Stimulated activated CD4-positive, alpha-beta T cell treated with anti-CD3 and anti-CD28 coated beads, Interleukin-1b, Interleukin-23, amount 100 ng/mL, for 1 hour (primary cell): ENCODE results near the gene COL4A2.

ENCODE experiments used
- DNase-seq, 2 donors: peaks; one replicate each; pipeline ENCODE4 v3.0.0-alpha.2; 2020; ENCODE audit warnings: low read depth in 2 of 2

COL4A2 gene

GRCh38 chr13:110402299-110403069 lies 95.4 kb downstream of the COL4A2 start:
- no peak for DNase-seq

GRCh38 chr13:110403315-110403714 lies 96.2 kb downstream of the COL4A2 start:
- DNase-seq = no peak

DNA sequence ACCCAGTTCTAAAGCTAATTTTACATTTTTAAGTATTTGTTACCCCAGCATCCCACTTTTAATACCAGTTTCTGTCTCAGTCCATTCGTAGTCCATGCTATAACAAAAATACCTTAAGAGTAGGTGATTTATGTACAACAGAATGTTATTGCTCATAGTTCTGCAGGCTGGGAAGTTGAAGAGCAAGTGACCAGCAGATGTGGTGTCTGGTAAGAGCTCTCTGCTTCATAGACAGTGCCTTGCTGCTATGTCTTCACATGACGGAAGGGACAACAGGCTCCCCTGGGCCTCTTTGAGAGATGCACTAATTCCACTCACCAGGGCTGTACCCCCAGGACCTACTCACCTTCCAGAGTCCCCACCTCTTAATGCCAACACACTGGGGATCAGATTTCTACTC lies 96.6 kb downstream of the COL4A2 start:
- DNase-seq = no peak

DNA sequence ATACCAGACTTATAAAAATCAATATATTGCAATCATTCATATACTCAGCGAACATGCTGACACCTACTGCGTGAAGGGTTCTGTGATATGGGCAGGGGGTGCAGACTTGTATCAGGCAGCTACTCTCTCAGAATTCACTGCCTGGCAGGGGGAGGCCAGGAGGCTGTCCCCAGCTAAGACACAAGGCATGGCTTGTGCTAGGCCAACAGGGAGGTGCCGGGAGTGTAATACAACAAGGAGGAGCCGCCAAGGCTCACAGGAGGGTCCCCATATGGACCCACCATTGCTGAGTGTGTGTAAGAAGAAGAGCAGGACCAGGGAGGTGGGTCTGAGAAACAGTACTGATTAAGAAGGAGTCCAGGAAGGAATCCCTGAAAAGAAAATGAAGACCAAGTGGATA lies 97.2 kb downstream of the COL4A2 start:
- DNase-seq = no peak

GRCh38 chr13:110405597-110406450 lies 98.7 kb downstream of the COL4A2 start:
- DNase-seq = no peak

DNA sequence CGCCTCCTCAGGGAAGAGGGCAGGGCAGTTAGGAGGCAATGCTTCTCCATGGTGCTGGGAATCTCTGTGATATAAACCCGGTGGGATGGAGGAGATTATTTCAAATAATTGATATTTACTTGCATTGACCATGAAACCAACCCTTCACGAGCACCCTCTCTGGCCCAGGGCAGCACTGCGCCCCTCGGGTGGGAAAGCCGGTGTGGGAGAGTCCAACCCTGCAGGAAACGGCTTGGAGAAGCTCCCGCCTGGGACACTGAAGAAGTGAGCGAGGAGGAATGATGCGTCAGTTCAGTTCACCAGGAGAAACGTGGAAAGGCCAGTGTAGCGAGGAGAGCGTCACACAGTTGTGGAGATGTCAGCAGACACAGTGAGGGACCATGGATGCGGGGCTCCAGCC lies 99.9 kb downstream of the COL4A2 start:
- no peak for DNase-seq

- no peak for DNase-seq
Measured at GRCh38 chr13:110407531-110407930, 100.4 kb downstream of the COL4A2 start.

DNA sequence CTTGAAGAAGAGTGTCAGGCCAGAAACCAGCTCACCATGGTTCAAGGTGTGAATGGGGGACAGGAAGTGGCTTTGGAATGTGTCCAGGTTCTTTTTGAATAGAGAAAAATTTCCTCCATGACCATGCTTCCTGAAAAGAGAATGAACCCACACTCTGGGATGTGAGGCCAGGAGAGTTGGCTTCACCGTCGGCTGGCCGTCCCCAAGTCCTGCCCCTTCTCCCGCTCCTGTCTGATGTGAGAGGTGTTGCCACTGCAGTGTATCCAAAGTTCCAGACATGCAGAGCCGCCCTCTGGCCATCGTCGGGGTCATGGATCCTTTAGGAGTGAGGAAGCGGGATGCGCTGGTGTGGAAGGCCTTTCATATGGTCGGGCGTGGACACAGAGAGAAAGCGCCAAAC lies 101.2 kb downstream of the COL4A2 start:
- DNase-seq = no peak

GRCh38 chr13:110409581-110409992 lies 102.5 kb downstream of the COL4A2 start:
- DNase-seq = no peak

GRCh38 chr13:110410000-110410399 lies 102.9 kb downstream of the COL4A2 start:
- no peak for DNase-seq

DNA sequence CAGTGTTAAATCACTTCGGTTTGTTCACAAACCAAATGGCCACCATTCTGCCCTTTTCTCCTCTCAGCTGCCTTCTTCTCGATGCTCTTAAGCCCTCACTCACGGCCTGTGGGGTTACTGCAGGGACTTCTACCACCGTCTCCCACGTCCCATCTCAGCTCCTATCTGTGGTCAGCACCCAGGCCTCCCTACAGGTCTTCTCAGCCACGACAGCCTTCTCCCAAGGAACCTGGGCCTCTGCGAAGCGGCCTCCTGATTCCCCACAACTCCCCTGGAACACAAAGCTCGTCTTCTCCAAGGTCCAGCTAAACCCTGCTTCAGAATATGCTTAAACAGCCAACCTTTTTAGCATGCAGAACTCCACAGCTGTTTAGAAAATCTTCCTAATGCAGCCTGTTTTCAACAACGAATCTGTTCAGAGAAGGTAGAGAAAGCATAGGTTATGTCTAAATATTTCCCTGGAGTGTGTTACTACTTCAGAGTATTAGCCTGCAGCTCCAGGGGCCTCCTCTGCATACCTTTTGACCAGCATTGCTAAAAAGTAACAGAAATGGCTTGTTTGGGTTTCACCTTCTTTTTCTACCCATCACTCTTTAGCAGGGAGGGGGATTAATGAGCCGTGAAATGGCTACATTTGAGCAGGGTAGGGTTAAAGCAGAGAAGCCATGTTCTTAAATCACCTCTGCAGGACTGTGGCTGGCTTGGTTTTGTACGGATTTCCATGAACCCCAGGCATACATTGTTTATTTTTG lies 104.0 kb downstream of the COL4A2 start:
- DNase-seq = no peak

DNA sequence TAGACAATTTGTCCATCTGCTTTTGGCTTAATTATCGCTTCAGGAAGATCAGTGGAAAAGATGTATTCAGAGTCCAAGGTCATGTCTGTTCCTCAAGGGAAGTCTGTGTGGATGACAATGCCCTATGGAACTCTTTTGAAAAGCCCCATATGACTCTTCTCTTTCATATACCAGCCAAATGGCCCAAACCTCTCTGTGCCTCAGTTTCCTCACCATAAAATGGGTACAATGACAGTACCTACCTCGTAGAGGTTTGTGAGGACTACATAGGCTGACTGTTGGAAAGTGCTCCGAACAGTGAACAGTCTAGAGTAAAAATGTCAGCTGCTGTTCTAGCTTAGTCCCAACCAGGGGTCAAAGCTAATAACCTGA lies 104.6 kb downstream of the COL4A2 start:
- no peak for DNase-seq

DNA sequence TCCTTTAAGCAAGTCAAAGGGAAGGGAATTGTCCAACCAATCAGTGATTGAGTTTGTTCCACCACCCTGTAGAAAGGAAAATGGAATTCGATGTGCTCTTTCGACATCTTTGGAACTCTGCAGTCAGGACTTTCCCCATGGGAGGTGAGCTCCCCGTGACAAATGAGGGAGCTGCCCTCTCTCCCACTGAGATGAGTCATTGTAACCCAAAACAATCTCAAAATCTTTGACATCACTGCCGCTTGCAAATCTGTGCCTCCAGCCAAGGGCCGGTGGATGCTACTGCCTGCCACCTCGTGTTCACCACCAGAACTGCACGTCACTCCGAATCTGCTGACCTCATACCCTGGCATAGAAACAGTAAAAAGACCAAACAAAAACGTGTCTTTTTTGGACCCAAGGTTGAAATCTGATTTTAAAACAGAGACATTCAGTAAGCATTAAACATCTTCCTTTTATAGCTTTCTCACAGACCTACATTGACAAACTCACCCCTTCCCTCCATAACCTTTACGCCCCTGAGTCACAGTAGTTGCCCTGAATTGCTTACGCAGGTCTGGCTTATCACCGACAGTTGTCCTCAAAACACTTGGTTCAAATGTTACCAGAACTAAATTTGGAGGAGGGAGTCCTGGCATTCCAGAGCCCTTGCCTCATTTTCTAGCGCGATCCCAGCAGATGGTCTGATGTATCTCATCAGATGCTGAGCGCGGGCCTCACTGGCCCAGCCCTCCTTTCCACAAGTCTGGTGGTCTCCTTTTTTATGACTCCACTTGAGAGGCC lies 105.2 kb downstream of the COL4A2 start:
- peak in 1 of 2 donors; percentile 46 for DNase-seq

GRCh38 chr13:110413016-110413675 lies 106.1 kb downstream of the COL4A2 start:
- DNase-seq = no peak

- DNase-seq = no peak
Measured at GRCh38 chr13:110413676-110414040, 106.6 kb downstream of the COL4A2 start.

GRCh38 chr13:110414283-110414682 lies 107.2 kb downstream of the COL4A2 start:
- DNase-seq = no peak

DNA sequence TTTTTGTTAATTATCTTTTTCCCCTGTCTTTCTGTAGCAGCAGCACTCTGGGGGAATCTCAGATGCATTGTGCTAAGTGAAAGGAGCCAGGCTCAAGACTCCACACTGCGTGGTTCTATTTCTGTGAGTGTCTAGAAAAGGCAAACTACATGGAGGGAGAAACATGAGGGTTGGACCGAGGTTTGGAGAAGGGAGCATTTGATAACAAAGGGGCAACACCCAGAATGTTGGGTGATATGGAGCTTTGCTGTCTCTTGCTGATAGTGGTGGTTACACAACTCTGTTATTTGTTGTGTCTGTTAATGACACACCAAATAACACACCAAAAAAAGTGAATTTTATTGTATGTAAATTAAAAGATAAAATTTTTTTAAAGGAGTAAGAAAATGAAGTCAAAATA lies 107.8 kb downstream of the COL4A2 start:
- no peak for DNase-seq

- no peak for DNase-seq
Measured at GRCh38 chr13:110415669-110416068, 108.6 kb downstream of the COL4A2 start.

DNA sequence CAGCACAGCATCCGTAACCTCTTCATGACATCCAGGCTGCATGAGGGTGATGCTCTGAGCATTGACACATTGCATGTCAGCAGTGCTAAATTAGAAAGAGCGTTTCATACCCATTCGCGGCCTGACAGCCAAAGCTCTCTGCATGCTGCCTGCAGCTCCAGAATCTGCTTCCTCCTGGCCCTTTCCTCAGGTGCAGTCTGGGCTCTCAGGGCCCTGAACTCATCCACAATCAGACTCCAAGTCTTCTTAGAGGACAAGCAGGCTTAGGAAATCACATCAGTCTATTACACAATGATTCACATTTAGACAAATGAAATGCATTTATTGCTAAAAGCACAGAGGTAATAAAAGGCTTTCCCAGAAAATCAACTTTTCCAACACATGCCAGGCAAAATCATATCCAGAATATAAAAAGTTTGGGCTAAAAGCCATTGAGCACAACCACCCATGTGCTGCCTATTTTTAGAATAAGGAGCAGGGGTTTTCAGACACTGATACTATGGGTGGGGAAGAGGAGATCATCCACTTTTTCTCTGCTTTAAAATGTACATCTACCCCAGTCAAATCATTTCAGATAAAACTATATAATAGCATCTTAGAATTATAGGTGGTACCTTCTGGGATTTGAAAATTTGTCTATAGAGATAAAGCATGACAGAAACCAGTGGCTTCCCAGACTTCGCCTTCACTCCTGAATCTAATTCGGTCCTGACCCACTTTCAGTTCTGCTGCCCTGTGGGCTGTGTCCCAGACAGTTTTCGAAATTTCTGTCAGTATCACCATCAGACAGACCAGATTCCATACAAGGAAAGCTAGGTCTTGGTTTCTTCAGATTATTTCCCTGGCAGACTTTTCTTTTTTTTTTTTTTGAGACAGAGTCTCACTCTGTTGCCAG lies 109.3 kb downstream of the COL4A2 start:
- DNase-seq = no peak

DNA sequence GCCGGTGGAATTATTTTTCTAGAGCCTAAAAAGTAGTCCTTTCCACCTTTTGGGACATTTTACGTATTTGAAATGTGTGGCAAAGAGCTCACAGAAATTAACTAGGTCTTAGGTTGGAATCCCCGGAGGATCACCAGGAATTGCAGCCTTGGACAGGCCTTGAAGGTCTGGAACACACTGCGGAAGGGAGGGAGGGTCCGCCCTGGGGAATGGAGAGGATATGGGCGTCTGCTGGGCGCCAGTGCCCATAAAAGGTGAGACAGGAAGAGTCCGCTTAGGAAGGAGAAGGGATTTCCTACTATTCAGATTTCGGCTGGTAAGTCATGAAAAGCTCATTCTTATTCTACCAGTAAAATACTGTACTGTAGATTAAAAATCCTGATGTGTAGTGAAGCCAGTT lies 111.9 kb downstream of the COL4A2 start:
- DNase-seq = no peak
